ENCODE results near the gene BEX3. TPM values are rescaled to one million over a fixed set of nuclear protein-coding genes. Genes with fewer than 3 reads are reported as not detected.

Gene BEX3
- total RNA-seq (158 TPM), polyA plus RNA-seq (ENCODE audit: insufficient read depth in 1 of 8, insufficient read length in 8 of 8, low replicate concordance in 1 of 8) (100 to 1,000 TPM; 137 to 212 (median 174) TPM)
- long read RNA-seq, donor 1, transcript BEX3-204 (3 exons, 913 nt): minor isoform, 9 of 49 reads
- long read RNA-seq, donor 1, transcript BEX3-201 (3 exons, 921 nt): major isoform, 35 of 49 reads
- long read RNA-seq, donor 1, partial matches to known transcripts: 0 of 49 reads
- long read RNA-seq, donor 1, other reads (novel, unspliced or antisense): 0 of 49 reads
- long read RNA-seq, donor 2, transcript BEX3-201 (3 exons, 921 nt): major isoform, 13 of 27 reads
- long read RNA-seq, donor 2, transcript BEX3-204 (3 exons, 913 nt): minor isoform, 5 of 27 reads
- long read RNA-seq, donor 2, partial matches to known transcripts: 9 of 27 reads
- long read RNA-seq, donor 2, other reads (novel, unspliced or antisense): 0 of 27 reads
- long read RNA-seq, donor 3, transcript BEX3-204 (3 exons, 913 nt): minor isoform, 16 of 87 reads
- long read RNA-seq, donor 3, transcript BEX3-201 (3 exons, 921 nt): major isoform, 61 of 87 reads
- long read RNA-seq, donor 3, partial matches to known transcripts: 0 of 87 reads
- long read RNA-seq, donor 3, other reads (novel, unspliced or antisense): 6 of 87 reads
- long read RNA-seq, donor 4, transcript BEX3-204 (3 exons, 913 nt): minor isoform, 21 of 109 reads
- long read RNA-seq, donor 4, transcript BEX3-201 (3 exons, 921 nt): major isoform, 80 of 109 reads
- long read RNA-seq, donor 4, transcript BEX3-202 (2 exons, 753 nt): minor isoform, 8 of 109 reads
- long read RNA-seq, donor 4, partial matches to known transcripts: 0 of 109 reads
- long read RNA-seq, donor 4, other reads (novel, unspliced or antisense): 0 of 109 reads
- long read RNA-seq, donor 5, transcript BEX3-204 (3 exons, 913 nt): minor isoform, 60 of 342 reads
- long read RNA-seq, donor 5, transcript BEX3-202 (2 exons, 753 nt): minor isoform, 13 of 342 reads
- long read RNA-seq, donor 5, transcript BEX3-201 (3 exons, 921 nt): major isoform, 242 of 342 reads
- long read RNA-seq, donor 5, partial matches to known transcripts: 26 of 342 reads
- long read RNA-seq, donor 5, other reads (novel, unspliced or antisense): 0 of 342 reads
- long read RNA-seq, donor 6, transcript BEX3-204 (3 exons, 913 nt): minor isoform, 40 of 225 reads
- long read RNA-seq, donor 6, transcript BEX3-201 (3 exons, 921 nt): major isoform, 157 of 225 reads
- long read RNA-seq, donor 6, transcript BEX3-202 (2 exons, 753 nt): minor isoform, 8 of 225 reads
- long read RNA-seq, donor 6, partial matches to known transcripts: 18 of 225 reads
- long read RNA-seq, donor 6, other reads (novel, unspliced or antisense): 0 of 225 reads
- long read RNA-seq, donor 7, transcript BEX3-204 (3 exons, 913 nt): minor isoform, 21 of 201 reads
- long read RNA-seq, donor 7, transcript BEX3-201 (3 exons, 921 nt): major isoform, 159 of 201 reads
- long read RNA-seq, donor 7, transcript BEX3-202 (2 exons, 753 nt): minor isoform, 7 of 201 reads
- long read RNA-seq, donor 7, partial matches to known transcripts: 0 of 201 reads
- long read RNA-seq, donor 7, other reads (novel, unspliced or antisense): 13 of 201 reads
- long read RNA-seq, donor 8, transcript BEX3-201 (3 exons, 921 nt): major isoform, 75 of 114 reads
- long read RNA-seq, donor 8, transcript BEX3-204 (3 exons, 913 nt): minor isoform, 29 of 114 reads
- long read RNA-seq, donor 8, partial matches to known transcripts: 6 of 114 reads
- long read RNA-seq, donor 8, other reads (novel, unspliced or antisense): 0 of 114 reads
- long read RNA-seq, donor 9, transcript BEX3-201 (3 exons, 921 nt): major isoform, 76 of 91 reads
- long read RNA-seq, donor 9, transcript BEX3-204 (3 exons, 913 nt): minor isoform, 13 of 91 reads
- long read RNA-seq, donor 9, partial matches to known transcripts: 0 of 91 reads
- long read RNA-seq, donor 9, other reads (novel, unspliced or antisense): 0 of 91 reads
- long read RNA-seq, donor 10, transcript BEX3-202 (2 exons, 753 nt): minor isoform, 10 of 250 reads
- long read RNA-seq, donor 10, transcript BEX3-201 (3 exons, 921 nt): major isoform, 134 of 250 reads
- long read RNA-seq, donor 10, transcript BEX3-204 (3 exons, 913 nt): minor isoform, 27 of 250 reads
- long read RNA-seq, donor 10, partial matches to known transcripts: 68 of 250 reads
- long read RNA-seq, donor 10, other reads (novel, unspliced or antisense): 10 of 250 reads
- long read RNA-seq, donor 11, transcript BEX3-201 (3 exons, 921 nt): major isoform, 99 of 134 reads
- long read RNA-seq, donor 11, transcript BEX3-204 (3 exons, 913 nt): minor isoform, 22 of 134 reads
- long read RNA-seq, donor 11, partial matches to known transcripts: 0 of 134 reads
- long read RNA-seq, donor 11, other reads (novel, unspliced or antisense): 8 of 134 reads

GRCh38 chrX:103376118-103376978, at the start of gene BEX3:
Gene BEX3, plus strand, starts transcription at chrX:103376538. Its CDS starts 984 bp downstream, at chrX:103377522.
- Histone ChIP-seq H3K4me1 (ENCODE audit: control insufficient read depth, insufficient read depth, low read length) (peaks cover 2% of the 10 kb centered on the region), H3K36me3 (ENCODE audit: control insufficient read depth, insufficient read depth, low read length) (peaks cover 2% of the 10 kb centered on the region), H3K9me3 (replicated peaks; ENCODE audit: control insufficient read depth, low read depth, low read length) (no peaks in the 10 kb centered on the region), H3K27ac (ENCODE audit: low read length) (peak within 1 kb of the TSS; percentile 87), H3K4me3 (ENCODE audit: low read length) (peak within 1 kb of the TSS; percentile 78), H3K27me3 (ENCODE audit: control insufficient read depth, insufficient read depth, low read length) (peaks cover 12% of the 10 kb centered on the region)
- 32% methylated on average over 37 of the region's 62 CpGs for WGBS (ENCODE audit: insufficient coverage)
- peak; percentile 76 for DNase-seq

- WGBS (ENCODE audit: insufficient coverage): 46% methylated on average over 3 of the region's 11 CpGs
- peaks cover 19% of the 10 kb centered on the region for H3K27me3 ChIP-seq (ENCODE audit: control insufficient read depth, insufficient read depth, low read length)
- peak; percentile 94 for DNase-seq
- H3K4me3 ChIP-seq (ENCODE audit: low read length): peak within 1 kb of the TSS; percentile 62
- peak within 1 kb of the TSS; percentile 91 for H3K27ac ChIP-seq (ENCODE audit: low read length)
- no peaks in the 10 kb centered on the region for H3K9me3 ChIP-seq (replicated peaks; ENCODE audit: control insufficient read depth, low read depth, low read length)
- peaks cover 5% of the 10 kb centered on the region for H3K4me1 ChIP-seq (ENCODE audit: control insufficient read depth, insufficient read depth, low read length)
- no peaks in the 10 kb centered on the region for H3K36me3 ChIP-seq (ENCODE audit: control insufficient read depth, insufficient read depth, low read length)
These were observed 46.3 kb upstream of the BEX3 start, which contains the start of gene TCEAL7 for GRCh38 chrX:103329991-103330390. Gene TCEAL7, plus strand, starts transcription at chrX:103330239. Its CDS starts 1,165 bp downstream, at chrX:103331404.

GRCh38 chrX:103330681-103331288, 45.6 kb upstream of the BEX3 start:
- peak overlapping the region; percentile 91 for H3K27ac ChIP-seq (ENCODE audit: low read length)
- H3K36me3 ChIP-seq (ENCODE audit: control insufficient read depth, insufficient read depth, low read length): no peaks in the 10 kb centered on the region
- DNase-seq: peak; percentile 71
- peak overlapping the region; percentile 62 for H3K4me3 ChIP-seq (ENCODE audit: low read length)
- H3K27me3 ChIP-seq (ENCODE audit: control insufficient read depth, insufficient read depth, low read length): peaks cover 19% of the 10 kb centered on the region
- no peaks in the 10 kb centered on the region for H3K9me3 ChIP-seq (replicated peaks; ENCODE audit: control insufficient read depth, low read depth, low read length)
- WGBS (ENCODE audit: insufficient coverage): 24% methylated on average over 10 of the region's 21 CpGs
- H3K4me1 ChIP-seq (ENCODE audit: control insufficient read depth, insufficient read depth, low read length): peaks cover 5% of the 10 kb centered on the region

- no CpG with 5 or more reads among the region's 3 CpGs for WGBS (ENCODE audit: insufficient coverage)
- Histone ChIP-seq H3K36me3 (ENCODE audit: control insufficient read depth, insufficient read depth, low read length) (no peaks in the 10 kb centered on the region), H3K4me1 (ENCODE audit: control insufficient read depth, insufficient read depth, low read length) (no peaks in the 10 kb centered on the region), H3K4me3 (ENCODE audit: low read length) (no peak overlapping the region), H3K27me3 (ENCODE audit: control insufficient read depth, insufficient read depth, low read length) (peaks cover 12% of the 10 kb centered on the region), H3K9me3 (replicated peaks; ENCODE audit: control insufficient read depth, low read depth, low read length) (no peaks in the 10 kb centered on the region), H3K27ac (ENCODE audit: low read length) (no peak overlapping the region)
- DNase-seq: no peak
These were observed 37.7 kb upstream of the BEX3 start for GRCh38 chrX:103338663-103339062.

GRCh38 chrX:103343105-103343504, 33.2 kb upstream of the BEX3 start:
- no CpG with 5 or more reads among the region's 2 CpGs for WGBS (ENCODE audit: insufficient coverage)
- Histone ChIP-seq H3K9me3 (replicated peaks; ENCODE audit: control insufficient read depth, low read depth, low read length) (no peaks in the 10 kb centered on the region), H3K36me3 (ENCODE audit: control insufficient read depth, insufficient read depth, low read length) (no peaks in the 10 kb centered on the region), H3K4me3 (ENCODE audit: low read length) (no peak overlapping the region), H3K4me1 (ENCODE audit: control insufficient read depth, insufficient read depth, low read length) (no peaks in the 10 kb centered on the region), H3K27ac (ENCODE audit: low read length) (no peak overlapping the region), H3K27me3 (ENCODE audit: control insufficient read depth, insufficient read depth, low read length) (peaks cover 22% of the 10 kb centered on the region)
- DNase-seq: peak; percentile 52

- H3K36me3 ChIP-seq (ENCODE audit: control insufficient read depth, insufficient read depth, low read length): no peaks in the 10 kb centered on the region
- H3K4me1 ChIP-seq (ENCODE audit: control insufficient read depth, insufficient read depth, low read length): no peaks in the 10 kb centered on the region
- no CpG with 5 or more reads among the region's 2 CpGs for WGBS (ENCODE audit: insufficient coverage)
- no peaks in the 10 kb centered on the region for H3K9me3 ChIP-seq (replicated peaks; ENCODE audit: control insufficient read depth, low read depth, low read length)
- H3K27me3 ChIP-seq (ENCODE audit: control insufficient read depth, insufficient read depth, low read length): peaks cover 20% of the 10 kb centered on the region
- no peak overlapping the region for H3K4me3 ChIP-seq (ENCODE audit: low read length)
- no peak for DNase-seq
- H3K27ac ChIP-seq (ENCODE audit: low read length): no peak overlapping the region
These were observed 31.7 kb upstream of the BEX3 start for GRCh38 chrX:103344606-103345005.

GRCh38 chrX:103347682-103348397, 28.5 kb upstream of the BEX3 start:
- Histone ChIP-seq H3K4me3 (ENCODE audit: low read length) (no peak overlapping the region), H3K36me3 (ENCODE audit: control insufficient read depth, insufficient read depth, low read length) (no peaks in the 10 kb centered on the region), H3K27ac (ENCODE audit: low read length) (no peak overlapping the region), H3K9me3 (replicated peaks; ENCODE audit: control insufficient read depth, low read depth, low read length) (no peaks in the 10 kb centered on the region), H3K4me1 (ENCODE audit: control insufficient read depth, insufficient read depth, low read length) (no peaks in the 10 kb centered on the region), H3K27me3 (ENCODE audit: control insufficient read depth, insufficient read depth, low read length) (peaks cover 21% of the 10 kb centered on the region)
- 35% methylated on average over 25 of the region's 29 CpGs for WGBS (ENCODE audit: insufficient coverage)
- no peak for DNase-seq
